Transverse colon (tissue), 3 donors: ENCODE measurements around the gene MED12L.

Experiments
- POLR2A ChIP-seq: fragments of 450-650 bp; IDR thresholded peaks from one replicate; pipeline ENCODE4 v1.6.1; 2016; ENCODE audit warnings: antibody characterized with exemption, mild to moderate bottlenecking, moderate library complexity
- TF ChIP-seq, protein P1 (sequence below), 5 experiments: fragments of 200-600 bp in 3 of 5; fragments of 450-650 bp in 2 of 5; sonication (generic) in 3 of 5; IDR thresholded peaks; 1 replicate in 2 of 5; 2 replicates in 3 of 5; pipeline ENCODE4 v1.5.1; 2016 to 2017; ENCODE audit warnings: antibody characterized with exemption in 5 of 5, inconsistent platforms in 3 of 5, mild to moderate bottlenecking in 2 of 5, moderate library complexity in 1 of 5

DNA sequence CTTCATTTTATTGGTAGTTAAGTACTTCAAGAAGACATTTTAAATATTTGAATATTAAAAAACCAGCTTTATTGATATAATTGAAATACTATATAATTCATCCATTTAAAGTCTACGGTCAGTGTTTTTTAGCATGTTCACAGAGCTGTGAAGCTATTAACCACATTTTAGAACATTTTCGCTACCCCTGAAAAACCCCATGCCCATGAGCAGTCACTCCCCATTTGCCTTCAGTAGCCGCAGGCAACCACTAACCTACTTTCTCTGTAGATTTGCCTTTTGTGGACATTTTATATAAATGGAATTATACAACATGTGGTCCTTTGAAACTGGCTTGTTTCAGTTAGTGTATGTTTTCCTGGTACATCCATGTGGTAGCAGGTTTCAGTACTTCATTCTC is 61.8 kb downstream of the MED12L start:
- TF ChIP-seq, protein P1, sequence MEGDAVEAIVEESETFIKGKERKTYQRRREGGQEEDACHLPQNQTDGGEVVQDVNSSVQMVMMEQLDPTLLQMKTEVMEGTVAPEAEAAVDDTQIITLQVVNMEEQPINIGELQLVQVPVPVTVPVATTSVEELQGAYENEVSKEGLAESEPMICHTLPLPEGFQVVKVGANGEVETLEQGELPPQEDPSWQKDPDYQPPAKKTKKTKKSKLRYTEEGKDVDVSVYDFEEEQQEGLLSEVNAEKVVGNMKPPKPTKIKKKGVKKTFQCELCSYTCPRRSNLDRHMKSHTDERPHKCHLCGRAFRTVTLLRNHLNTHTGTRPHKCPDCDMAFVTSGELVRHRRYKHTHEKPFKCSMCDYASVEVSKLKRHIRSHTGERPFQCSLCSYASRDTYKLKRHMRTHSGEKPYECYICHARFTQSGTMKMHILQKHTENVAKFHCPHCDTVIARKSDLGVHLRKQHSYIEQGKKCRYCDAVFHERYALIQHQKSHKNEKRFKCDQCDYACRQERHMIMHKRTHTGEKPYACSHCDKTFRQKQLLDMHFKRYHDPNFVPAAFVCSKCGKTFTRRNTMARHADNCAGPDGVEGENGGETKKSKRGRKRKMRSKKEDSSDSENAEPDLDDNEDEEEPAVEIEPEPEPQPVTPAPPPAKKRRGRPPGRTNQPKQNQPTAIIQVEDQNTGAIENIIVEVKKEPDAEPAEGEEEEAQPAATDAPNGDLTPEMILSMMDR (IDR thresholded peaks at IDR 0.05), result no peak
- TF ChIP-seq POLR2A, result no peak
